A549 (cell line): Measurements from ENCODE around the gene IFITM1. TPM values are rescaled to one million over a fixed set of nuclear protein-coding genes. Genes with fewer than 3 reads are reported as not detected.

Source experiments
- ATAC-seq, 2 experiments: fragments of 200-7000 bp in 1 of 2; fragments of >200 bp in 1 of 2; cut with Nextera tagmentation in 1 of 2; cut with Tn5 transposase in 1 of 2; 3 replicates each; pipeline versions ENCODE4 v1.8.0 to v1.9.1; 2018 to 2020; ENCODE audit warnings: mild to moderate bottlenecking in 1 of 2, moderate library complexity in 1 of 2
- CTCF ChIA-PET: fragments of 300-600 bp; sonication (Branson Sonifier 250); formaldehyde crosslinking; extraction: SDS; loops from one replicate; lab custom pipeline; 2021; ENCODE audit warnings: antibody characterized with exemption, inconsistent platforms; lab: Yijun Ruan, JAX
- POLR2A ChIA-PET: fragments of 350-600 bp; formaldehyde crosslinking; extraction: SDS; loops from one replicate; lab custom pipeline; 2021; ENCODE audit warnings: antibody characterized with exemption, inconsistent platforms; lab: Yijun Ruan, JAX
- DNase-seq, 2 experiments: peaks; one replicate each; pipeline versions ENCODE4 v3.0.0 to v3.0.0-alpha.2; 2011 to 2016; ENCODE audit warnings: low read depth in 1 of 2, low spot score in 1 of 2
- FAIRE-seq: peaks from 2 replicates; lab custom pipeline; 2011; peaks lifted over from hg19 to GRCh38; lab: Jason Lieb, UNC
- H3K27ac ChIP-seq, 2 experiments: fragments of >200 bp; sonication (Bioruptor Twin); formaldehyde crosslinking; 3 replicates each; pipeline ENCODE4 v1.5.1; 2016 to 2017
- H3K4me1 ChIP-seq: fragments of >200 bp; sonication (Bioruptor Twin); formaldehyde crosslinking; 3 replicates; pipeline ENCODE4 v1.6.1; 2016
- H3K4me2 ChIP-seq: fragments of >200 bp; sonication (Bioruptor Twin); formaldehyde crosslinking; 3 replicates; pipeline ENCODE4 v1.6.1; 2016
- H3K4me3 ChIP-seq: fragments of >200 bp; sonication (Bioruptor Twin); formaldehyde crosslinking; 3 replicates; pipeline ENCODE4 v1.5.1; 2016
- H3K9me3 ChIP-seq: fragments of >200 bp; sonication (Bioruptor Twin); formaldehyde crosslinking; 3 replicates; pipeline ENCODE4 v1.6.1; 2016
- BHLHE40 ChIP-seq: IDR thresholded peaks from 2 replicates; pipeline ENCODE4 v1.6.1; 2012; ENCODE audit warnings: low read depth, low read length, inconsistent platforms
- CBX8 ChIP-seq: fragments of 200-600 bp; sonication (generic); IDR thresholded peaks from 2 replicates; pipeline ENCODE4 v1.6.1; 2016
- EHMT2 ChIP-seq: fragments of 200-600 bp; sonication (generic); IDR thresholded peaks from 2 replicates; pipeline ENCODE4 v1.6.1; 2016; ENCODE audit warnings: antibody characterized with exemption, low read depth, mild to moderate bottlenecking, moderate library complexity
- FOXS1 ChIP-seq: fragments of 250-450 bp; sonication (Bioruptor Pico); IDR thresholded peaks from 2 replicates; pipeline ENCODE4 v1.5.0; 2020; ENCODE audit warnings: mild to moderate bottlenecking, moderate library complexity
- GATA3 ChIP-seq: IDR thresholded peaks from 2 replicates; pipeline ENCODE4 v1.6.1; 2012; ENCODE audit warnings: borderline replicate concordance
- HDAC2 ChIP-seq: fragments of 200-600 bp; sonication (generic); IDR thresholded peaks from 2 replicates; pipeline ENCODE4 v1.6.1; 2016
- HOXA7 ChIP-seq: fragments of 250-450 bp; sonication (Bioruptor Pico); IDR thresholded peaks from 2 replicates; pipeline ENCODE4 v1.5.0; 2020; ENCODE audit warnings: mild to moderate bottlenecking, moderate library complexity
- NR3C1 ChIP-seq: fragments of >200 bp; sonication (Bioruptor Twin); formaldehyde crosslinking; IDR thresholded peaks from 3 replicates; pipeline ENCODE4 v1.6.1; 2017
- PHF8 ChIP-seq: fragments of 200-600 bp; sonication (generic); IDR thresholded peaks from 2 replicates; pipeline ENCODE4 v1.6.1; 2016; ENCODE audit warnings: low read depth, mild to moderate bottlenecking, antibody characterized with exemption, moderate library complexity, borderline replicate concordance
- POLR2AphosphoS2 ChIP-seq: conservative IDR thresholded peaks from 2 replicates; pipeline ENCODE4 v1.6.1; 2012; ENCODE audit warnings: low read length, improper control_type of control experiment, inconsistent platforms
- RAD21 ChIP-seq, 2 experiments: fragments of >200 bp in 1 of 2; sonication (Bioruptor Twin) in 1 of 2; formaldehyde crosslinking in 1 of 2; IDR thresholded peaks in 1 of 2; conservative IDR thresholded peaks in 1 of 2; 2 replicates in 1 of 2; 3 replicates in 1 of 2; pipeline ENCODE4 v1.6.1; 2012 to 2018; ENCODE audit warnings: inconsistent platforms in 1 of 2
- RARB ChIP-seq: fragments of 250-450 bp; sonication (Bioruptor Pico); IDR thresholded peaks from 2 replicates; pipeline ENCODE4 v1.8.0; 2021; ENCODE audit warnings: mild to moderate bottlenecking, moderate library complexity
- RCOR1 ChIP-seq: fragments of 150-350 bp; IDR thresholded peaks from 2 replicates; pipeline ENCODE4 v1.6.1; 2014; ENCODE audit warnings: antibody characterized with exemption, low read length, low read depth
- RFX5 ChIP-seq: fragments of 450-650 bp; IDR thresholded peaks from 2 replicates; pipeline ENCODE4 v1.7.1; 2014; ENCODE audit warnings: antibody characterized with exemption, mild to moderate bottlenecking, moderate library complexity
- SREBF2 ChIP-seq: fragments of 450-650 bp; IDR thresholded peaks from 2 replicates; pipeline ENCODE4 v1.6.1; 2014; ENCODE audit warnings: mild to moderate bottlenecking, moderate library complexity
- TFCP2L1 ChIP-seq: fragments of 250-450 bp; sonication (Bioruptor Pico); IDR thresholded peaks from 2 replicates; pipeline ENCODE4 v1.5.0; 2021; ENCODE audit warnings: mild to moderate bottlenecking
- ZC3H11A ChIP-seq: fragments of 450-650 bp; IDR thresholded peaks from 2 replicates; pipeline ENCODE4 v1.6.1; 2014; ENCODE audit warnings: antibody characterized with exemption, mild to moderate bottlenecking
- ZNF302 ChIP-seq: fragments of 250-450 bp; sonication (Bioruptor Pico); IDR thresholded peaks from 2 replicates; pipeline ENCODE4 v1.9.0; 2021; ENCODE audit warnings: inconsistent platforms, mild to moderate bottlenecking, moderate library complexity
- WGBS: methylation state at CpG from one replicate; pipeline ENCODE4 v1.1.6; 2017; ENCODE audit errors: missing lambda C conversion rate; 5-methylcytosine and 5-hydroxymethylcytosine counted together
- polyA plus RNA-seq, 4 experiments: library from polyadenylated mRNA; depleted of rRNA in 3 of 4; stranded (reverse); fragments of >200 nt; fragmentation: RNase III in 1 of 4; extraction: RNeasy Plus Mini Kit Qiagen cat#74134 plus additional on column Dnase treatment in 1 of 4; gene quantifications; 2 replicates in 3 of 4; 3 replicates in 1 of 4; pipeline ENCODE4 v1.2.3, GENCODE V29; 2011 to 2017
- TF ChIP-seq, protein P1 (sequence below): IDR thresholded peaks from 2 replicates; pipeline ENCODE4 v1.6.1; 2012; ENCODE audit warnings: low read depth, borderline replicate concordance
- TF ChIP-seq, protein P2 (sequence below): fragments of >200 bp; sonication (Bioruptor Twin); formaldehyde crosslinking; IDR thresholded peaks from 3 replicates; pipeline ENCODE4 v1.6.1; 2016
- TF ChIP-seq, protein P3 (sequence below): fragments of >200 bp; sonication (Bioruptor Twin); formaldehyde crosslinking; IDR thresholded peaks from 2 replicates; pipeline ENCODE4 v1.6.1; 2016
- TF ChIP-seq, protein P4 (sequence below): fragments of >200 bp; sonication (Bioruptor Twin); formaldehyde crosslinking; IDR thresholded peaks from 3 replicates; pipeline ENCODE4 v1.5.1; 2016

Gene IFITM1
- polyA plus RNA-seq, 2 of the 4 experiments (the other 2 are of a cell fraction): 0.14 to 1.7 TPM

DNA sequence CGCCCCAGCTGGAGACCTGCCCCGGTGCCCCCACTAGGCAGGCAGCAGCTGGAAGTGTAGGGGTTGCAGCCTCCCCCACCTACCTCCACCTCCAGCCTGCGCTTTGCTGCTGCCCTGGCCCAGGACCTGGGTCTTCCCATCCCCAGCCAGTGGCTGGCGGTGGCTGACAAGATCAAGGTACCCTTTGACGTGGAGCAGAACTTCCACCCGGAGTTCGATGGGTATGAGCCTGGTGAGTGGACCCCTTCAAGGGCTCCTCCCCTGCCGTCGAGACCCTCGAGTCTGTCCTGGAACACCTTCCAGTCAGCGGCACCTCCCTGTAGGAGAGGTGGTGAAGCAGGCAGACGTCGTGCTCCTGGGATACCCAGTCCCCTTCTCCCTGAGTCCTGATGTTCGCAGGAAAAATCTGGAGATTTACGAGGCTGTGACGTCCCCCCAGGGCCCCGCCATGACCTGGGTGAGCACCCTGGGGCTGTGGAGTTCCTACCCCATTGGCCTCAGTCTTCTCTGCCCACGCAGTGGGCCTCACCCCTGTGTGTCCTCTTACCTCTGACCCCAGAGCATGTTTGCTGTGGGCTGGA is 20.5 kb upstream of the IFITM1 start:
- ATAC-seq (no peak), DNase-seq (no peak), FAIRE-seq (no peak)
- ChIA-PET CTCF (interaction anchor here (0.8 to 8.7 kb wide), 3 partner anchors 13 to 41 kb away, joined by 3 to 49 read pairs (median 4); partner anchors contain the start of gene IFITM2), POLR2A (no interaction called here)
- Histone ChIP-seq H3K27ac (no peak overlapping the region), H3K4me1 (peaks cover 5% of the 10 kb centered on the region; the same call in 1 of the 3 replicates), H3K4me2 (no peak overlapping the region), H3K9me3 (no peaks in the 10 kb centered on the region), H3K4me3 (no peak overlapping the region)
- WGBS: 87% methylated on average over 14 of the region's 18 CpGs
- TF ChIP-seq NR3C1: no peak
- TF ChIP-seq, protein P1, sequence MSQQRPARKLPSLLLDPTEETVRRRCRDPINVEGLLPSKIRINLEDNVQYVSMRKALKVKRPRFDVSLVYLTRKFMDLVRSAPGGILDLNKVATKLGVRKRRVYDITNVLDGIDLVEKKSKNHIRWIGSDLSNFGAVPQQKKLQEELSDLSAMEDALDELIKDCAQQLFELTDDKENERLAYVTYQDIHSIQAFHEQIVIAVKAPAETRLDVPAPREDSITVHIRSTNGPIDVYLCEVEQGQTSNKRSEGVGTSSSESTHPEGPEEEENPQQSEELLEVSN: no peak

DNA sequence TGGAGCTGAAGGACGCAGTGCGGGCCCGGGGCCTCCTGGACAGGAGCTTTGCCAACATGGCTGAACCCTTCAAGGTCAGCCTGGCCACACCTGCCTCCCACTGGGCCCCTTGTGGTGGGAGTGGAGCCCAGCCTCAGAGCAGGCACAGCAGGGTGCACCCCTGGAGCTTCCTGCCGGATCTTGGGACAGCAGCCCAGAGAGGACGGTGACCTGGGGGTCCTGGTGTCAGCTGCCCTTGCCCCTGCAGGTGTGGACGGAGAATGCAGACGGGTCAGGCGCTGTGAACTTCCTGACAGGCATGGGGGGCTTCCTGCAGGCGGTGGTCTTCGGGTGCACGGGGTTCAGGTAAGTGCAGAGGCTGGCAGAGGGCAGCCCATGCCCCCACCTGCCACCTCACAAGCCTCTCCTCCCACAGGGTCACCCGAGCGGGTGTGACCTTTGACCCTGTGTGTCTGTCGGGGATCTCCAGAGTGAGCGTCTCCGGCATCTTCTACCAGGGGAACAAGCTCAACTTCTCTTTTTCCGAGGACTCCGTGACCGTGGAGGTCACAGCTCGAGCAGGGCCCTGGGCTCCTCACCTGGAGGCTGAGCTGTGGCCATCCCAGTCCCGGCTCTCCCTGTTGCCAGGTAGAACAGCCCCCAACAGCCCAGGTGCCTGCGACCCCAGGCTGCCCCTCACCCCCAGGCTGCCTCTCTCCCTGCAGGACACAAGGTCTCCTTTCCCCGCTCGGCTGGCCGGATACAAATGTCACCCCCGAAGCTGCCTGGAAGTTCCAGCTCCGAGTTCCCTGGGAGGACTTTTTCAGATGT is 19.8 kb upstream of the IFITM1 start:
- Histone ChIP-seq H3K4me1 (peaks cover 5% of the 10 kb centered on the region; the same call in 1 of the 3 replicates), H3K4me2 (no peak overlapping the region), H3K27ac (no peak overlapping the region), H3K9me3 (no peaks in the 10 kb centered on the region)
- 90% methylated on average over 27 of the region's 27 CpGs for WGBS
- TF ChIP-seq, protein P2, sequence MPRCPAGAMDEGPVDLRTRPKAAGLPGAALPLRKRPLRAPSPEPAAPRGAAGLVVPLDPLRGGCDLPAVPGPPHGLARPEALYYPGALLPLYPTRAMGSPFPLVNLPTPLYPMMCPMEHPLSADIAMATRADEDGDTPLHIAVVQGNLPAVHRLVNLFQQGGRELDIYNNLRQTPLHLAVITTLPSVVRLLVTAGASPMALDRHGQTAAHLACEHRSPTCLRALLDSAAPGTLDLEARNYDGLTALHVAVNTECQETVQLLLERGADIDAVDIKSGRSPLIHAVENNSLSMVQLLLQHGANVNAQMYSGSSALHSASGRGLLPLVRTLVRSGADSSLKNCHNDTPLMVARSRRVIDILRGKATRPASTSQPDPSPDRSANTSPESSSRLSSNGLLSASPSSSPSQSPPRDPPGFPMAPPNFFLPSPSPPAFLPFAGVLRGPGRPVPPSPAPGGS: no peak
- TF ChIP-seq POLR2AphosphoS2 (no peak), HOXA7 (no peak), TFCP2L1 (CRISPR knock-in tag) (no peak), CBX8 (no peak), BHLHE40 (no peak), RARB (CRISPR knock-in tag) (no peak), EHMT2 (no peak), SREBF2 (no peak), RFX5 (no peak), HDAC2 (no peak), PHF8 (no peak), RCOR1 (no peak), GATA3 (no peak), RAD21 (conservative IDR thresholded peaks at IDR 0.05 in 1 of 2, IDR thresholded peaks at IDR 0.05 in 1 of 2) (no peak), ZC3H11A (no peak), FOXS1 (CRISPR knock-in tag) (no peak), ZNF302 (CRISPR knock-in tag) (no peak)
- TF ChIP-seq, protein P3, sequence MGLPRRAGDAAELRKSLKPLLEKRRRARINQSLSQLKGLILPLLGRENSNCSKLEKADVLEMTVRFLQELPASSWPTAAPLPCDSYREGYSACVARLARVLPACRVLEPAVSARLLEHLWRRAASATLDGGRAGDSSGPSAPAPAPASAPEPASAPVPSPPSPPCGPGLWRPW: no peak
- TF ChIP-seq, protein P4, sequence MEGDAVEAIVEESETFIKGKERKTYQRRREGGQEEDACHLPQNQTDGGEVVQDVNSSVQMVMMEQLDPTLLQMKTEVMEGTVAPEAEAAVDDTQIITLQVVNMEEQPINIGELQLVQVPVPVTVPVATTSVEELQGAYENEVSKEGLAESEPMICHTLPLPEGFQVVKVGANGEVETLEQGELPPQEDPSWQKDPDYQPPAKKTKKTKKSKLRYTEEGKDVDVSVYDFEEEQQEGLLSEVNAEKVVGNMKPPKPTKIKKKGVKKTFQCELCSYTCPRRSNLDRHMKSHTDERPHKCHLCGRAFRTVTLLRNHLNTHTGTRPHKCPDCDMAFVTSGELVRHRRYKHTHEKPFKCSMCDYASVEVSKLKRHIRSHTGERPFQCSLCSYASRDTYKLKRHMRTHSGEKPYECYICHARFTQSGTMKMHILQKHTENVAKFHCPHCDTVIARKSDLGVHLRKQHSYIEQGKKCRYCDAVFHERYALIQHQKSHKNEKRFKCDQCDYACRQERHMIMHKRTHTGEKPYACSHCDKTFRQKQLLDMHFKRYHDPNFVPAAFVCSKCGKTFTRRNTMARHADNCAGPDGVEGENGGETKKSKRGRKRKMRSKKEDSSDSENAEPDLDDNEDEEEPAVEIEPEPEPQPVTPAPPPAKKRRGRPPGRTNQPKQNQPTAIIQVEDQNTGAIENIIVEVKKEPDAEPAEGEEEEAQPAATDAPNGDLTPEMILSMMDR: no peak
- TF ChIP-seq, all 56 proteins: peak for 0
- ChIA-PET POLR2A (interaction anchor here (0.6 to 1.2 kb wide), 2 partner anchors 84 to 87 kb away, joined by 5 read pairs; partner anchors contain the start of genes BET1L and RIC8A), CTCF (interaction anchor here (0.7 to 8.7 kb wide), 2 partner anchors 10 to 12 kb away, joined by 3 to 49 read pairs; partner anchors contain the start of gene IFITM2)
- no peak overlapping the region for H3K4me3 ChIP-seq
- DNase-seq: no peak
- no peak for ATAC-seq
- FAIRE-seq: no peak
